HTR-8/SVneo (cell line): ENCODE data around the gene MRPL1.
"Not testable (repeated sequence)": the region's sequence is repeated elsewhere in the genome, so short reads cannot be mapped to it uniquely, and the experiment has no call there.

Experiments
- DNase-seq: peaks from one replicate; pipeline ENCODE4 v3.0.0; 2011; ENCODE audit warnings: low spot score, mixed read lengths; ENCODE audit not compliant: insufficient read length
- FAIRE-seq: peaks from 2 replicates; lab custom pipeline; 2011; peaks lifted over from hg19 to GRCh38; lab: Jason Lieb, UNC

The MRPL1 gene

DNA sequence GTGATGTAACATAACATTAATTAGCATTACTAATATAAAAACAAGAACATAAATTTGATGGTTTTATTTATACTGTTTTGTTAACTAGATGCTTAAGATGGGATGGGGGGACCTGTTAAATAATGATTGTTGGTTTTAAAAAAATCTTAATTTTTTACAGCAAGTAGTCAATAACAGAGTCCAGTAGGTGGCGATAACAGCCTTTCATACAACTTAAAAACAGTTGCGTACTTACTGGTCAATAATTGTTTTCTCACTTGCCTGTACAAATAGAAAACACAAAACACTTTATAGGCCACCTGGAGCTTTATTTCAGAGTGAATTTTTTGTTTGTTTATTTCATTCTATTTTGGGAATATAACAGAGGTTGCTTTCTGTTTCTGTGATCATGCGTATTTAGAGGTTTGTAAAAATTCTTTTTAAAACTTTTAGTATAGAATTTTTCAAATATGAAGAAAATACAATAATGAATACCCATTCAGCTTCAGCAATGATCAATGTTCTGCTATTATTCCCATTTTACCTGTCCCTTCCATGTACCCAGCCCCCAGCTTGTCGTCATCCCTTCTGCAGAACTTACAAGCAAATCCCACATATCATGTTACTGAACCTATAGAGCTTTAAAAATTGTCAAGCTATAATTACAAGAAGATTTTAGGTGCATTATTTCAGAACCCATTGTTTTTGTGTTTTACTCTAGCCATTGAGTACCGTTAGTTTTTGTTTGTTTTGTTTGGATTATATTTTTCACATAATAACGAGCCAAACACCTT, 97.1 kb downstream of the MRPL1 start:
- FAIRE-seq = no peak

DNA sequence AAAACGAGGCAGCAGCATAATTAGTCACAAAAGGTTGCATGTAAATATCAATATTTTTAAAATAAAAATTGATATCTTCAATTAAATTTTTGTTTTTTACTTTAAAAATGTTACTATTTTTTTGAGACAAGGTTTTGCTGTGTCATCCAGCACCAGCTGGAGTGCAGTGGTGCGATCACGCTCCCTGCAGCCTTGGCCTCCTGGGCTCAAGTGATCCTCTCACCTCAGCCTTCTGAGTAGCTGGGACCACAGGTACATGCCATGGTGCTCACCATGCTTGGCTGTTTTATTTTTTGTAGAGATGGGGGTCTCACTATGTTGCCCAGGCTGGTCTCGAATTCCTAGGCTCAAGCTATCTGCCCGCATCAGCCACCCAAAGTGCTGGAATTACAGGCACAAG, 97.7 kb downstream of the MRPL1 start:
- no peak for FAIRE-seq
- no peak for DNase-seq

More for the DNA sequence above, 97.1 kb downstream of the MRPL1 start:
- peak; percentile 12 for DNase-seq

DNA sequence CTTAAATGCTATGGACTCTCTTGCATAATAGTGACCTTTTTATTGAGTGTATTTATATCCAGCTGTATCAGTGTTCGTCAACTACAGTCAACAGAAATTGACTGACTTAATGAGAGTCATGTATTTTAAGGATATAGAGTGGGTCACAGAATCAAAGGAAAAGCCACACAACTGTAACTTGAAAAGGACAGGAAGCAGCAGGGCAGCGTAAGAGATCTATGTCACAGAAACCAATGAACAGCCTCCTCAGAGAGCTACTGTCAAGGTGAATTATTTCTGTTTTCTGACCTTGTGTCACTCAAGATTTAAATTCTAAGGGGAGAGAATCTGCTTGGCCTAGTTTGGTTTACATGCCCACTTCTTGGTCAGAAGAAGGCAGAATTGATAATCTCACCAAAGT, 100.4 kb downstream of the MRPL1 start:
- no peak for FAIRE-seq
- no peak for DNase-seq

DNA sequence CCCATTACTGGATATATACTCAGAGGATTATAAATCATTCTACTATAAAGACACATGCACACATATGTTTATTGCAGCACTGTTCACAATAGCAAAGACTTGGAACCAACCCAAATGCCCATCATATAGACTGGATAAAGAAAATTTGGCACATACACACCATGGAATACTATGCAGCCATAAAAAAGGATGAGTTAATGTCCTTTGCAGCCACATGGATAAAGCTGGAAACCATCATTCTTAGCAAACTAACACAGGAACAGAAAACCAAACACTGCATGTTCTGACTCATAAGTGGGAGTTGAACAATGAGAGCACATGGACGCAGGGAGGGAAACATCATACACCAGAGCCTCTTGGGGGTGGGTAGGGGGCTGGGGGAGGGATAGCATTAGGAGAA, 111.0 kb downstream of the MRPL1 start:
- not testable (repeated sequence) for FAIRE-seq, DNase-seq

DNA sequence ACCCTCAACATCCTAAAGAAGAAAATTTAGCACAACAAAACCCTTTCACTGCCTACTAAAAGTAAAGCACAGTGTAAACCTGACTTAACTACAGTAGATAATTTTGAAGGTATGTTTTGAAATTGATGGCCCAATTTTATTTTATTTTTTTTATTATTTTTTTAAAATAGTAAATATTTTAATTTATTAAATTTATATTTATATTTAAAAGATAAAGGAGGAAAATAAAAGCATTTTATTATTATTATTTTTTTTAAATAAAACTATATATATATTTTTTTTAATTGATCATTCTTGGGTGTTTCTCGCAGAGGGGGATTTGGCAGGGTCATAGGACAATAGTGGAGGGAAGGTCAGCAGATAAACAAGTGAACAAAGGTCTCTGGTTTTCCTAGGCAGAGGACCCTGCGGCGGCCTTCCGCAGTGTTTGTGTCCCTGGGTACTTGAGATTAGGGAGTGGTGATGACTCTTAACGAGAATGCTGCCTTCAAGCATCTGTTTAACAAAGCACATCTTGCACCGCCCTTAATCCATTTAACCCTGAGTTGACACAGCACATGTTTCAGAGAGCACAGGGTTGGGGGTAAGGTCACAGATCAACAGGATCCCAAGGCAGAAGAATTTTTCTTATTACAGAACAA, 120.4 kb downstream of the MRPL1 start:
- not testable (repeated sequence) for DNase-seq, FAIRE-seq

DNA sequence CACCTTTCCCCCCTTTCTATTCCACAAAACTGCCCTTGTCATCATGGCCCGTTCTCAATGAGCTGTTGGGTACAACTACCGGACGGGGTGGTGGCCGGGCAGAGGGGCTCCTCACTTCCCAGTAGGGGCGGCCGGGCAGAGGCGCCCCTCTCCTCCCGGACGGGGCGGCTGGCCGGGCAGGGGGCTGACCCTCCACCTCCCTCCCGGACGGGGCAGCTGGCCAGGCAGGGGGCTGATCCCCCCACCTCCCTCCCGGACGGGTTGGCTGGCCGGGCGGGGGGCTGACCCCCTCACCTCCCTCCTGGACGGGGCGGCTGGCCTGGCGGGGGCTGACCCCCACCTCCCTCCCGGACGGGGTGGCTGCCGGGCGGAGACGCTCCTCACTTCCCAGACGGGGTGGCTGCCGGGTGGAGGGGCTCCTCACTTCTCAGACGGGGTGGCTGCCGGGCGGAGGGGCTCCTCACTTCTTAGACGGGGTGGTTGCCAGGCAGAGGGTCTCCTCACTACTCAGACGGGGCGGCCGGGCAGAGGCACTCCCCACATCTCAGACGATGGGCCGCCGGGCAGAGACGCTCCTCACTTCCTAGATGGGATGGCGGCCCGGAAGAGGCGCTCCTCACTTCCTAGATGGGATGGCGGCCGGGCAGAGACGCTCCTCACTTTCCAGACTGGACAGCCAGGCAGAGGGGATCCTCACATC, 121.1 kb downstream of the MRPL1 start:
- not testable (repeated sequence) for FAIRE-seq, DNase-seq

DNA sequence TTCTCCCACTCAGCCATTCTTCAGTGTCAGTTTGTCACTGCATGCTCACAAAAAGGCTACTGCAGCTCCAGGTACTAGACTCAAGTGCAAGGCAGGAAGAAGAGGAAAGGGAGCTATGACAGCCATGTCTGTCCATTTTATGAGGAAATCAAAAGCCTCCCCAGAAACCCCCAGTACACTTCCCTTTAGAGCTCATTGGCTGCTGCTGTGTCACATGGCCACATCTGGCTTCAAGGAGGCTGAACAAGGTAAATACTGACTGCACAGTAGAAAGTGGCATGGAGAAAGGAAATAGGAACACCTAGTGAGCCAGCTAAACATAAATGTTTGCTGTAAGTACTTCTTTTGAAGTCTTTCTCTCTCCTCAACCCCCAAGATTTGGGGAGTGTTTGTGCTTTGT, 127.3 kb downstream of the MRPL1 start:
- no peak for FAIRE-seq

DNA sequence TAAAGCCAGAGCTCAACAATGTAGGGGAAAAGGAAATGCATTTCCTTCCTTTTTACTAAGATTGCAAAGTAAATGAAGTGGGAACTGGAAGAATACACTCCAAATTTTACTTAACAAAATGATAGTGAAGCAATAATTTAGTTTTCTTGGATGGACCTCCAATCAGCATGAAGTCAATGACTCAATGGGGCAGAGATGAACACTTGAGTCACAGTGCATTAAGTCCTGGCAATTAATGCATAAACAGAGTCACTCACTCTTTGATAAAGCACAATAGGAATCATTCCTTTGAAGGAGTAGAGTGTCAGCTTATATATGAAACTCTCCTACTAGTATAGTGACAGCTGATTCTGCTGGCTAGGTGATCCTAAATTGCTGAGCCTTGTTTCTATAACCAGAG, 127.8 kb downstream of the MRPL1 start:
- FAIRE-seq (no peak), DNase-seq (no peak)

More for the DNA sequence above, 127.3 kb downstream of the MRPL1 start:
- no peak for DNase-seq

DNA sequence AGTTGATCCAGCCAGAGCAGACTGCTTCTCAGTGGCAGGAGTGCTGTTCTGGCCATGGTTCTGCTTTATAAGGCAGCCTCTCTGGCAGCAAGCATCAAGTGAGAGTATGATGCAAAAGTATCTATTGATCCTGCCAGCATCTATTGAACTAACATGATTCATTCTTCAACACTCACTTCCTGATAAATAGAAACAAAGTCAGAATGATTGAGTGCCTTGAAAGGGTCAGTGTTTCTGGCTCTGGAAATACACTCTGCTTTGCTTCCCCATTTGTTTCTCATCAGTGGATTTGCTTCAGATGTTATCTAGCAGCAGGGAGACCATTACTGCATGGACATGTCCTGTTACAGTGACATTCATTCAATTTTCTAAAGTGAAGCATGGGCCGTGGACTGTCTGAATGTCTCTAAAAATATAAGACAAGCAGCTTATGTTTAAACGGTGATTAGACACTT, 128.3 kb downstream of the MRPL1 start:
- no peak for DNase-seq
- no peak for FAIRE-seq

DNA sequence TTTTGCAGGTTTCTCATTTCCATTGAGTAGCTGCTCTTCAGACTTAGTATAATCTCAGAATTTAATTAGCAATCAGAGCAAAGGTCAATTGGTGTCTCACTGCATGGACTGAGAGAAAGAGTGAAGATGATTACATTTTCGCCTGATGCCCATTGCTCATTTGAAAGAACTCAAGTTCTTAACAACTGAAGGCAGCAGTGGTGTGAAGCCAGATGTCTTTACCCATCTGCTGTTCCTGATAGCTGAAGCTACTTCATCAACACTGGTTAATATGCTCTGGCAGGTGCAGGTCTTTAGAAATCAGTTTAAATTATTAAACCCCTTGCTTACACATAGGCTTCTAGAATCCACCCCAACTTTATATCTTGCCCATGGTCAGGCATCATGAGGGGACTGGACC, 130.0 kb downstream of the MRPL1 start:
- DNase-seq (no peak), FAIRE-seq (no peak)

DNA sequence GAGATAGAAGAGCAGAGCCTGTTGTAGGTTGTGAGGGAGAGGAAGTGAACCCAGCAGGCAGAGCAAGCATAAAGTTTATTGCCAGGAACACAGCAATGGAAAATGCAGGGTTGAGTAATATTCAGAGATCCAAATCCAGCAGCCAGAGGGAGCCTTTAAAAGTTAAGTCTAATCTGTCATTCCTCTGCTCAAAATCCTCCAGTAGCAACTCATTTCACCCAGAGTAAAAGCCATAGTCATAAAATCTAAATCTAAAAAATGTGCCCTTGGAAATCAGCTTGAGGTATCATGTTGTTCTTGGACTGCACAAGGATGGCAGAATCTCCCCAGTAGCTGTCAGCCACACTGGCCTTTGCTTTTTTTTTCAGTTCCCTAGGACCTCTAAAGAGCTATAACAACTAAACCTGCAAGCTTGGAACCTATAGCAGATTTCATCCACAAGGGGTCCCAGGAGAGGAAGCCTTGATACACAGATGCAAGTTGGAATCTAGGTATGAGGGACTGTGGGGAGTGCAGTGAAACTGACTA, 131.6 kb downstream of the MRPL1 start:
- DNase-seq (peak; percentile 15), FAIRE-seq (no peak)

DNA sequence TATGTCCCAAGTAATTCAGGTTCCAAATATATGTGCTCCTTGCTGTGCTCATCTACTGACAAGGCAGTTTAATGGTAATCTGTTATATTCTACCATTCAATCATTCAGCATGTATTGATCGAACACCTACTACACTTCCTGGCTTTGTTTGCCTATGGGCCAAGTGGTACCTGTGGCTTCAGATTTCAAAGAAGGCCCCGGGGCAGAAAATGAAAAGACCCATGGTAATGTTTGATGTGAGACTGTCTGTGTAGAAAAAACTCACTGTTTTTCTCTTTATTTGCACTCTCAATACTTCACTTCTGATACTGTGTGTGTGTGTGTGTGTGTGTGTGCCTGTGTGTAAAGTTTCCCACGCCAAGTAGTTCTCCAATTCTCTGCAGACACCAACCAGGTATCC, 133.4 kb downstream of the MRPL1 start:
- DNase-seq (no peak), FAIRE-seq (no peak)

DNA sequence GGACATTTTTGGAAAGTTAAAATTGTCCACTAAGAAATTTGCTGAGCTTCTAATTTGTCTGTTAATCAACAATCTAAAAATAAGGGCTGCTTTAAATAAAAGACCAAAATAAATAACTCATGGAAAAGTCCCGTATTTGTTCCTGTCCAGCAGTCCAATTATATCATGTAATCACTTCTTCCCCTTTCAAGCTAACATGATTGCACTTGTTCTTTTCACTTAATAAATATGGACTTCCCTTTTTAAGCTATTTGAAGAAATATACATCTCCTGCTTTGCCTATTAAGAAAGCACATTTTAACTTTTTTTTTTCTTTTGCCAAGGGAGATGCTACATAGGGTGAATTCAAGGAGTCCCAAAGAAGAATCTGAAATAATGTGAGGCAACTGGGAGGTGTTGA, 138.9 kb downstream of the MRPL1 start:
- FAIRE-seq = no peak
- DNase-seq = no peak

DNA sequence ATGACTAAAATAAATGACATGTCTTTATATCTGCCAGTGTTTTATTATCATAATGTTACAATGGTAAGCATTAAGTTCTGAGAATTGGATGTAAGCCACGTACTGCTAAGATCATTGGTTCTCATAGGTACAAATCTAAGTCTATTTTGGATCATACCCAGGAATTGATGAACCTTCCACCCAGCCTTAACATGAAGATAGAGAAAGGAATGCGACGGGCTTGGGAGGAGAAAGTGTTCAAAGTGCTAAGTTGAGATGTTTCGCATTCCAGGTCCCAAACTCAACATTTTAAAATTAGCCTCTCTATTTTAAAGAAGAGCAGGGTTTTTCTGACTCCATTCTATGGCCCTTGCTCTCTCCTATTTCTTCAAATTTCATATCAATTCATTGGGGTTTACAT, 139.6 kb downstream of the MRPL1 start:
- FAIRE-seq (no peak), DNase-seq (no peak)
